HEK293 (cell line): ENCODE results near the gene STXBP3.

Experiments used
- GLI4 ChIP-seq: fragments of 450-650 bp; formaldehyde crosslinking; IDR thresholded peaks from 2 replicates; pipeline ENCODE4 v1.5.1; 2016; ENCODE audit warnings: missing biosample characterization, missing genetic modification characterization
- HOXC10 ChIP-seq: sonication (generic); formaldehyde crosslinking; IDR thresholded peaks from 2 replicates; pipeline ENCODE4 v1.8.1; 2023; ENCODE audit warnings: mild to moderate bottlenecking, missing genetic modification reagents
- ZBTB48 ChIP-seq: fragments of 450-650 bp; formaldehyde crosslinking; IDR thresholded peaks from 2 replicates; pipeline ENCODE4 v1.5.1; 2016; ENCODE audit warnings: missing biosample characterization, missing genetic modification characterization
- ZBTB7A ChIP-seq: fragments of 450-650 bp; formaldehyde crosslinking; IDR thresholded peaks from 2 replicates; pipeline ENCODE4 v1.5.1; 2016; ENCODE audit warnings: low read depth, missing biosample characterization, missing genetic modification characterization
- ZNF2 ChIP-seq: fragments of 450-650 bp; formaldehyde crosslinking; IDR thresholded peaks from 2 replicates; pipeline ENCODE4 v1.5.1; 2016; ENCODE audit warnings: missing biosample characterization, missing genetic modification characterization
- ZNF202 ChIP-seq: fragments of 450-650 bp; formaldehyde crosslinking; IDR thresholded peaks from 2 replicates; pipeline ENCODE4 v1.5.1; 2016; ENCODE audit warnings: missing biosample characterization, missing genetic modification characterization, borderline replicate concordance
- ZNF223 ChIP-seq: fragments of 450-650 bp; formaldehyde crosslinking; IDR thresholded peaks from 2 replicates; pipeline ENCODE4 v1.5.1; 2016; ENCODE audit warnings: missing biosample characterization, missing genetic modification characterization
- ZNF658 ChIP-seq: fragments of 450-650 bp; formaldehyde crosslinking; IDR thresholded peaks from 2 replicates; pipeline ENCODE4; 2016; ENCODE audit warnings: missing biosample characterization, missing genetic modification characterization
- ZNF660 ChIP-seq: fragments of 450-650 bp; IDR thresholded peaks from 2 replicates; pipeline ENCODE4 v1.5.1; 2018; ENCODE audit warnings: missing biosample characterization, mild to moderate bottlenecking, missing genetic modification characterization
- ZNF664 ChIP-seq: fragments of 450-650 bp; formaldehyde crosslinking; IDR thresholded peaks from 2 replicates; pipeline ENCODE4 v1.5.1; 2016; ENCODE audit warnings: missing biosample characterization, missing genetic modification characterization
- ZNF747 ChIP-seq: fragments of 450-650 bp; formaldehyde crosslinking; IDR thresholded peaks from 2 replicates; pipeline ENCODE4 v1.5.1; 2016; ENCODE audit warnings: missing biosample characterization, missing genetic modification characterization
- ZNF76 ChIP-seq: fragments of 450-650 bp; formaldehyde crosslinking; IDR thresholded peaks from 2 replicates; pipeline ENCODE4; 2016; ENCODE audit warnings: low read depth, missing biosample characterization, missing genetic modification characterization, borderline replicate concordance
- ZNF843 ChIP-seq: fragments of 450-650 bp; formaldehyde crosslinking; IDR thresholded peaks from 2 replicates; pipeline ENCODE4 v1.5.1; 2016; ENCODE audit warnings: missing biosample characterization, missing genetic modification characterization
- ZSCAN30 ChIP-seq: fragments of 450-650 bp; IDR thresholded peaks from 2 replicates; pipeline ENCODE4 v1.5.1; 2018; ENCODE audit warnings: missing biosample characterization, mild to moderate bottlenecking, missing genetic modification characterization, moderate library complexity
- TF ChIP-seq, protein P1 (sequence below): fragments of 450-650 bp; formaldehyde crosslinking; IDR thresholded peaks from 2 replicates; pipeline ENCODE4 v1.5.1; 2016; ENCODE audit warnings: missing biosample characterization, missing genetic modification characterization
- TF ChIP-seq, protein P2 (sequence below): fragments of 450-650 bp; formaldehyde crosslinking; IDR thresholded peaks from 2 replicates; pipeline ENCODE4 v1.5.1; 2016; ENCODE audit warnings: missing biosample characterization, missing genetic modification characterization
- TF ChIP-seq, protein P3 (sequence below): fragments of 450-650 bp; formaldehyde crosslinking; IDR thresholded peaks from 2 replicates; pipeline ENCODE4 v1.5.1; 2016; ENCODE audit warnings: missing biosample characterization, missing genetic modification characterization
- TF ChIP-seq, protein P4 (sequence below): fragments of 450-650 bp; formaldehyde crosslinking; IDR thresholded peaks from 2 replicates; pipeline ENCODE4 v1.5.1; 2016; ENCODE audit warnings: missing biosample characterization, missing genetic modification characterization
- TF ChIP-seq, protein P5 (sequence below): fragments of 450-650 bp; formaldehyde crosslinking; IDR thresholded peaks from 2 replicates; pipeline ENCODE4 v1.5.1; 2017; ENCODE audit warnings: missing biosample characterization, missing genetic modification characterization
- TF ChIP-seq, protein P6 (sequence below): fragments of 450-650 bp; formaldehyde crosslinking; conservative IDR thresholded peaks from 2 replicates; pipeline ENCODE4 v1.5.1; 2016; ENCODE audit warnings: low read depth, missing biosample characterization, missing genetic modification characterization
- TF ChIP-seq, protein P7 (sequence below): IDR thresholded peaks from 2 replicates; pipeline ENCODE4 v1.6.1; 2011; ENCODE audit warnings: mild to moderate bottlenecking, low read depth, low read length, borderline replicate concordance

The STXBP3 gene

DNA sequence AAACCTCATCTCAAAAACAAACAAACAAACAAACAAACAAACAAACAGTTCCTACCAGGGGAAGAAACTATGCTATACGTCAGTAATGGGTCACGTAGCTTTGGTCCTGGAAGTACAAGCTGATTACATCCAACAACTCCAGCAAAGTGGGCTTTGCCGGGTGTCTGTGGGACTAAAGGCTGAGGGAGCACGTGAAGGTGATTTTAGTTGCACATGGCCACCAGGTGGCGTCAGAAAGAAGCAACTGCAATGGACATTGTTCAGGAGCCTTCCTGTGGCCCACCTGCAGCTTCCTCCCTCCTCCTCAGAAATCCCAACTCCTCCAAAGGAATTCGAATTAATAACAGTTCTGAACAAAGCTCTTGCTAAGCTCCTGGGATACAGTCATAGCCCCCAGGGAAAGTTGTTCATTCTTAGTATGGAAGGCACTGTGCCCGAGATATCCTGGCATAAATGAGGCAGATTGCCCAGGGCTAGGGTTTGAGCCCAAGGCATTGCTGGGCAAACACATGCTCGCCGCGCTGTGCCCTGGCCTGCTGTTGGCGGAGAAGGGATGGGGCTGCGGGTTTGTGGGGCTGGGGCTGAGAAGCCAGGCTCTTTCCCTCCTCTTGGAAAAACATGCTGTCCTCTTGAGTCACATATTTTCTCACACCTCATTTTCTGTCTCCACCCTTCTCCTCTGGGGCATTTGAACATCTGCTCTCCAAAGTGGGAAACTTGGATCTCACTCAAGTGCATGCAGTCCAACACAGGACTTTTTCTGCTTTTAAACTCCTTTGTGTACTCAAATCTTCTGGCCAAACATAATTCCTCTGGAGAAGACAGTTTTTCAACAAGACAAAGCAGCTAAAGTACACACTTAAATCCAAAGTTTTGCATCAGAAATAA is 81.8 kb downstream of the STXBP3 start (continued):
- TF ChIP-seq, protein P1, sequence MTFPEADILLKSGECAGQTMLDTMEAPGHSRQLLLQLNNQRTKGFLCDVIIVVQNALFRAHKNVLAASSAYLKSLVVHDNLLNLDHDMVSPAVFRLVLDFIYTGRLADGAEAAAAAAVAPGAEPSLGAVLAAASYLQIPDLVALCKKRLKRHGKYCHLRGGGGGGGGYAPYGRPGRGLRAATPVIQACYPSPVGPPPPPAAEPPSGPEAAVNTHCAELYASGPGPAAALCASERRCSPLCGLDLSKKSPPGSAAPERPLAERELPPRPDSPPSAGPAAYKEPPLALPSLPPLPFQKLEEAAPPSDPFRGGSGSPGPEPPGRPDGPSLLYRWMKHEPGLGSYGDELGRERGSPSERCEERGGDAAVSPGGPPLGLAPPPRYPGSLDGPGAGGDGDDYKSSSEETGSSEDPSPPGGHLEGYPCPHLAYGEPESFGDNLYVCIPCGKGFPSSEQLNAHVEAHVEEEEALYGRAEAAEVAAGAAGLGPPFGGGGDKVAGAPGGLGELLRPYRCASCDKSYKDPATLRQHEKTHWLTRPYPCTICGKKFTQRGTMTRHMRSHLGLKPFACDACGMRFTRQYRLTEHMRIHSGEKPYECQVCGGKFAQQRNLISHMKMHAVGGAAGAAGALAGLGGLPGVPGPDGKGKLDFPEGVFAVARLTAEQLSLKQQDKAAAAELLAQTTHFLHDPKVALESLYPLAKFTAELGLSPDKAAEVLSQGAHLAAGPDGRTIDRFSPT: no peak
- TF ChIP-seq GLI4 (tag by site-specific recombination) (no peak), ZNF202 (tag by site-specific recombination) (no peak), ZBTB7A (0 out of 2 replicates have a peak, but pooled peaks have one; percentile 22), ZNF660 (peak; percentile 41; the same call in 1 of the 2 replicates), HOXC10 (CRISPR knock-in tag) (no peak), ZNF2 (peak; percentile 68), ZNF664 (no peak), ZNF658 (tag by site-specific recombination) (no peak), ZNF223 (no peak), ZBTB48 (tag by site-specific recombination) (no peak), ZNF843 (tag by site-specific recombination) (no peak), ZSCAN30 (tag by site-specific recombination) (peak; percentile 28; the same call in 1 of the 2 replicates), ZNF76 (no peak), ZNF747 (no peak)
- TF ChIP-seq, protein P2, sequence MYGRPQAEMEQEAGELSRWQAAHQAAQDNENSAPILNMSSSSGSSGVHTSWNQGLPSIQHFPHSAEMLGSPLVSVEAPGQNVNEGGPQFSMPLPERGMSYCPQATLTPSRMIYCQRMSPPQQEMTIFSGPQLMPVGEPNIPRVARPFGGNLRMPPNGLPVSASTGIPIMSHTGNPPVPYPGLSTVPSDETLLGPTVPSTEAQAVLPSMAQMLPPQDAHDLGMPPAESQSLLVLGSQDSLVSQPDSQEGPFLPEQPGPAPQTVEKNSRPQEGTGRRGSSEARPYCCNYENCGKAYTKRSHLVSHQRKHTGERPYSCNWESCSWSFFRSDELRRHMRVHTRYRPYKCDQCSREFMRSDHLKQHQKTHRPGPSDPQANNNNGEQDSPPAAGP (tag by site-specific recombination): no peak
- TF ChIP-seq, protein P3, sequence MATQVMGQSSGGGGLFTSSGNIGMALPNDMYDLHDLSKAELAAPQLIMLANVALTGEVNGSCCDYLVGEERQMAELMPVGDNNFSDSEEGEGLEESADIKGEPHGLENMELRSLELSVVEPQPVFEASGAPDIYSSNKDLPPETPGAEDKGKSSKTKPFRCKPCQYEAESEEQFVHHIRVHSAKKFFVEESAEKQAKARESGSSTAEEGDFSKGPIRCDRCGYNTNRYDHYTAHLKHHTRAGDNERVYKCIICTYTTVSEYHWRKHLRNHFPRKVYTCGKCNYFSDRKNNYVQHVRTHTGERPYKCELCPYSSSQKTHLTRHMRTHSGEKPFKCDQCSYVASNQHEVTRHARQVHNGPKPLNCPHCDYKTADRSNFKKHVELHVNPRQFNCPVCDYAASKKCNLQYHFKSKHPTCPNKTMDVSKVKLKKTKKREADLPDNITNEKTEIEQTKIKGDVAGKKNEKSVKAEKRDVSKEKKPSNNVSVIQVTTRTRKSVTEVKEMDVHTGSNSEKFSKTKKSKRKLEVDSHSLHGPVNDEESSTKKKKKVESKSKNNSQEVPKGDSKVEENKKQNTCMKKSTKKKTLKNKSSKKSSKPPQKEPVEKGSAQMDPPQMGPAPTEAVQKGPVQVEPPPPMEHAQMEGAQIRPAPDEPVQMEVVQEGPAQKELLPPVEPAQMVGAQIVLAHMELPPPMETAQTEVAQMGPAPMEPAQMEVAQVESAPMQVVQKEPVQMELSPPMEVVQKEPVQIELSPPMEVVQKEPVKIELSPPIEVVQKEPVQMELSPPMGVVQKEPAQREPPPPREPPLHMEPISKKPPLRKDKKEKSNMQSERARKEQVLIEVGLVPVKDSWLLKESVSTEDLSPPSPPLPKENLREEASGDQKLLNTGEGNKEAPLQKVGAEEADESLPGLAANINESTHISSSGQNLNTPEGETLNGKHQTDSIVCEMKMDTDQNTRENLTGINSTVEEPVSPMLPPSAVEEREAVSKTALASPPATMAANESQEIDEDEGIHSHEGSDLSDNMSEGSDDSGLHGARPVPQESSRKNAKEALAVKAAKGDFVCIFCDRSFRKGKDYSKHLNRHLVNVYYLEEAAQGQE (tag by site-specific recombination): no peak
- TF ChIP-seq, protein P4, sequence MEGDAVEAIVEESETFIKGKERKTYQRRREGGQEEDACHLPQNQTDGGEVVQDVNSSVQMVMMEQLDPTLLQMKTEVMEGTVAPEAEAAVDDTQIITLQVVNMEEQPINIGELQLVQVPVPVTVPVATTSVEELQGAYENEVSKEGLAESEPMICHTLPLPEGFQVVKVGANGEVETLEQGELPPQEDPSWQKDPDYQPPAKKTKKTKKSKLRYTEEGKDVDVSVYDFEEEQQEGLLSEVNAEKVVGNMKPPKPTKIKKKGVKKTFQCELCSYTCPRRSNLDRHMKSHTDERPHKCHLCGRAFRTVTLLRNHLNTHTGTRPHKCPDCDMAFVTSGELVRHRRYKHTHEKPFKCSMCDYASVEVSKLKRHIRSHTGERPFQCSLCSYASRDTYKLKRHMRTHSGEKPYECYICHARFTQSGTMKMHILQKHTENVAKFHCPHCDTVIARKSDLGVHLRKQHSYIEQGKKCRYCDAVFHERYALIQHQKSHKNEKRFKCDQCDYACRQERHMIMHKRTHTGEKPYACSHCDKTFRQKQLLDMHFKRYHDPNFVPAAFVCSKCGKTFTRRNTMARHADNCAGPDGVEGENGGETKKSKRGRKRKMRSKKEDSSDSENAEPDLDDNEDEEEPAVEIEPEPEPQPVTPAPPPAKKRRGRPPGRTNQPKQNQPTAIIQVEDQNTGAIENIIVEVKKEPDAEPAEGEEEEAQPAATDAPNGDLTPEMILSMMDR: peak; percentile 71
- TF ChIP-seq, protein P5, sequence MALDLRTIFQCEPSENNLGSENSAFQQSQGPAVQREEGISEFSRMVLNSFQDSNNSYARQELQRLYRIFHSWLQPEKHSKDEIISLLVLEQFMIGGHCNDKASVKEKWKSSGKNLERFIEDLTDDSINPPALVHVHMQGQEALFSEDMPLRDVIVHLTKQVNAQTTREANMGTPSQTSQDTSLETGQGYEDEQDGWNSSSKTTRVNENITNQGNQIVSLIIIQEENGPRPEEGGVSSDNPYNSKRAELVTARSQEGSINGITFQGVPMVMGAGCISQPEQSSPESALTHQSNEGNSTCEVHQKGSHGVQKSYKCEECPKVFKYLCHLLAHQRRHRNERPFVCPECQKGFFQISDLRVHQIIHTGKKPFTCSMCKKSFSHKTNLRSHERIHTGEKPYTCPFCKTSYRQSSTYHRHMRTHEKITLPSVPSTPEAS (tag by site-specific recombination): no peak
- TF ChIP-seq, protein P6, sequence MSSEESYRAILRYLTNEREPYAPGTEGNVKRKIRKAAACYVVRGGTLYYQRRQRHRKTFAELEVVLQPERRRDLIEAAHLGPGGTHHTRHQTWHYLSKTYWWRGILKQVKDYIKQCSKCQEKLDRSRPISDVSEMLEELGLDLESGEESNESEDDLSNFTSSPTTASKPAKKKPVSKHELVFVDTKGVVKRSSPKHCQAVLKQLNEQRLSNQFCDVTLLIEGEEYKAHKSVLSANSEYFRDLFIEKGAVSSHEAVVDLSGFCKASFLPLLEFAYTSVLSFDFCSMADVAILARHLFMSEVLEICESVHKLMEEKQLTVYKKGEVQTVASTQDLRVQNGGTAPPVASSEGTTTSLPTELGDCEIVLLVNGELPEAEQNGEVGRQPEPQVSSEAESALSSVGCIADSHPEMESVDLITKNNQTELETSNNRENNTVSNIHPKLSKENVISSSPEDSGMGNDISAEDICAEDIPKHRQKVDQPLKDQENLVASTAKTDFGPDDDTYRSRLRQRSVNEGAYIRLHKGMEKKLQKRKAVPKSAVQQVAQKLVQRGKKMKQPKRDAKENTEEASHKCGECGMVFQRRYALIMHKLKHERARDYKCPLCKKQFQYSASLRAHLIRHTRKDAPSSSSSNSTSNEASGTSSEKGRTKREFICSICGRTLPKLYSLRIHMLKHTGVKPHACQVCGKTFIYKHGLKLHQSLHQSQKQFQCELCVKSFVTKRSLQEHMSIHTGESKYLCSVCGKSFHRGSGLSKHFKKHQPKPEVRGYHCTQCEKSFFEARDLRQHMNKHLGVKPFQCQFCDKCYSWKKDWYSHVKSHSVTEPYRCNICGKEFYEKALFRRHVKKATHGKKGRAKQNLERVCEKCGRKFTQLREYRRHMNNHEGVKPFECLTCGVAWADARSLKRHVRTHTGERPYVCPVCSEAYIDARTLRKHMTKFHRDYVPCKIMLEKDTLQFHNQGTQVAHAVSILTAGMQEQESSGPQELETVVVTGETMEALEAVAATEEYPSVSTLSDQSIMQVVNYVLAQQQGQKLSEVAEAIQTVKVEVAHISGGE (tag by site-specific recombination): no peak
- TF ChIP-seq, protein P7, sequence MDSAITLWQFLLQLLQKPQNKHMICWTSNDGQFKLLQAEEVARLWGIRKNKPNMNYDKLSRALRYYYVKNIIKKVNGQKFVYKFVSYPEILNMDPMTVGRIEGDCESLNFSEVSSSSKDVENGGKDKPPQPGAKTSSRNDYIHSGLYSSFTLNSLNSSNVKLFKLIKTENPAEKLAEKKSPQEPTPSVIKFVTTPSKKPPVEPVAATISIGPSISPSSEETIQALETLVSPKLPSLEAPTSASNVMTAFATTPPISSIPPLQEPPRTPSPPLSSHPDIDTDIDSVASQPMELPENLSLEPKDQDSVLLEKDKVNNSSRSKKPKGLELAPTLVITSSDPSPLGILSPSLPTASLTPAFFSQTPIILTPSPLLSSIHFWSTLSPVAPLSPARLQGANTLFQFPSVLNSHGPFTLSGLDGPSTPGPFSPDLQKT: no peak
